Memory B cell (primary cell): ENCODE measurements around the gene MAN2B1.

Source experiments
- ATAC-seq: fragments of 150-1000 bp; cut with Tn5 transposase; 2 replicates; pipeline ENCODE4 v1.10.0; 2021; ENCODE audit warnings: low read depth, mild to moderate bottlenecking, moderate library complexity
- DNase-seq, 2 donors: peaks; one replicate each; pipeline ENCODE4 v3.0.0; 2022; ENCODE audit warnings: low spot score in 2 of 2
- H3K27ac Mint-ChIP-seq: one replicate; pipeline ENCODE4 v1.8.0; 2022; ENCODE audit warnings: mild to moderate bottlenecking, moderate library complexity, mixed read lengths
- H3K27me3 Mint-ChIP-seq: one replicate; pipeline ENCODE4 v1.8.0; 2022; ENCODE audit warnings: mixed read lengths
- H3K36me3 Mint-ChIP-seq: one replicate; pipeline ENCODE4 v1.8.0; 2022; ENCODE audit warnings: mild to moderate bottlenecking, mixed read lengths
- H3K4me1 Mint-ChIP-seq: one replicate; pipeline ENCODE4 v1.8.0; 2022; ENCODE audit warnings: mixed read lengths
- H3K4me3 Mint-ChIP-seq: one replicate; pipeline ENCODE4 v1.8.0; 2022; ENCODE audit warnings: mild to moderate bottlenecking, moderate library complexity, mixed read lengths
- H3K9me3 Mint-ChIP-seq: one replicate; pipeline ENCODE4 v1.8.0; 2022; ENCODE audit warnings: mixed read lengths

The MAN2B1 gene

DNA sequence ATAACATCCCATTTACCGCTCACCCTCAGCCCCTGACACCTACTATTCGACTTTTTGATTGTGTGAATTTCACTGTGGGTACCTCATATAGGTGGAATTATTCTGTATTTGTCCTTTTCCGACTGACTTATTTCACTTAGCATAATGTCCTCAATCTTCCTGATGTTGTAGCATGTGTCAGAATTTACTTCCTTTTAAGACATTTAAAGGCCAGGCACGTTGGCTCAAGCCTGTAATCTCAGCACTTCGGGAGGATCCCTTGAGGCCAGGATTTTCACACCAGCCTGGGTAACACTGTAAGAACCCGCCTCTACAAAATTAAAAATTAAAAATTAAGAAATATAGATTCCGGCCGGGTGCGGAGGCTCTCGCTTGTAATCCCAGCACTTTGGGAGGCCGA, 68.9 kb downstream of the MAN2B1 start:
- Mint-ChIP-seq H3K4me1 (peaks cover 2% of the 10 kb centered on the region), H3K36me3 (peaks cover 11% of the 10 kb centered on the region), H3K4me3 (no peak overlapping the region), H3K9me3 (no peaks in the 10 kb centered on the region), H3K27ac (no peak overlapping the region), H3K27me3 (no peaks in the 10 kb centered on the region)
- DNase-seq (no peak), ATAC-seq (no peak)

DNA sequence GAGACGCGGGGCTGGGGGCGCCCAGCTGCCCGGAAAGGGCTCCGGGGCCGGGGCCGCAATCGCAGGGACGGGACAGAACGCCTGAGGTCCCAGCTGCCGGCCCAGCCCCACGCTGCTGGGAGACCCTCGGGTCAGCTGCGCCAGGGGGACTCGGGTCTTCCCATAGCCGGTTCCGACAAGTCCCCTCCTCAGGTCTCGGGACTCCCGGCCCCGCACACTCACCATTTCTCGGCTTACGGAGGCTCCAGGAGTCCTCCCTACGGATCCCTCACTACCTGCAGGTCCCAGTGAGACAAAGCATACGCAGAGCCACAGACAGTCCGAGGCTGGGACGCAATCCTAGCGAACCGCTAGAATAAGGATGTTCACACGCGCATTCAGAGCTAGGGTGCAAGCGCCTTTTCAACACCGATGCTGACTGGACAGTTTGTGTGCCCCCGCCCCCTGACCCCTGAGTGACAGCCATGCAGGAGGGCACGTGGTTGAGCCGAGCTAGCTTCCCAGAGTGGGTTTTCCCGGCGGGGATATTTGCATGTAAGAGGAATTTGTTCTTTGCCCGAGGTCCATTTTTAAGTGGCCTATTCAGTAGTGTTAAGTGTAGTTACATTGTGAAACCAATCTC, 69.5 kb downstream of the MAN2B1 start:
- no peak overlapping the region for H3K27ac Mint-ChIP-seq
- H3K4me1 Mint-ChIP-seq = peaks cover 5% of the 10 kb centered on the region
- H3K4me3 Mint-ChIP-seq = no peak overlapping the region
- peaks cover 12% of the 10 kb centered on the region for H3K36me3 Mint-ChIP-seq
- no peaks in the 10 kb centered on the region for H3K27me3 Mint-ChIP-seq
- no peak for ATAC-seq
- no peaks in the 10 kb centered on the region for H3K9me3 Mint-ChIP-seq
- no peak for DNase-seq
